AG04449 (cell line): ENCODE data around the gene SLC22A16.

ENCODE experiments used
- CTCF ChIA-PET: fragments of 350-600 bp; formaldehyde crosslinking; extraction: SDS; loops from one replicate; lab custom pipeline; 2021; ENCODE audit warnings: antibody characterized with exemption; lab: Yijun Ruan, JAX
- POLR2A ChIA-PET: fragments of 400-600, 350-600 bp; formaldehyde crosslinking; extraction: SDS; loops from one replicate; lab custom pipeline; 2020; ENCODE audit warnings: antibody characterized with exemption, inconsistent platforms; lab: Yijun Ruan, JAX
- DNase-seq: peaks from one replicate; pipeline ENCODE4 v3.0.0-alpha.2; 2010; ENCODE audit warnings: low read depth, low spot score
- H3K4me3 ChIP-seq: 2 replicates; pipeline ENCODE4 v1.5.1; 2011; ENCODE audit warnings: low read depth, mild to moderate bottlenecking, control low read depth, low read length
- TF ChIP-seq, protein P1 (sequence below): IDR thresholded peaks from one replicate; pipeline ENCODE4 v1.5.1; 2011; ENCODE audit warnings: mild to moderate bottlenecking, moderate library complexity, low read length, control low read depth, inconsistent platforms; ENCODE audit not compliant: insufficient read depth; ENCODE audit errors: missing control alignments

SLC22A16 gene

DNA sequence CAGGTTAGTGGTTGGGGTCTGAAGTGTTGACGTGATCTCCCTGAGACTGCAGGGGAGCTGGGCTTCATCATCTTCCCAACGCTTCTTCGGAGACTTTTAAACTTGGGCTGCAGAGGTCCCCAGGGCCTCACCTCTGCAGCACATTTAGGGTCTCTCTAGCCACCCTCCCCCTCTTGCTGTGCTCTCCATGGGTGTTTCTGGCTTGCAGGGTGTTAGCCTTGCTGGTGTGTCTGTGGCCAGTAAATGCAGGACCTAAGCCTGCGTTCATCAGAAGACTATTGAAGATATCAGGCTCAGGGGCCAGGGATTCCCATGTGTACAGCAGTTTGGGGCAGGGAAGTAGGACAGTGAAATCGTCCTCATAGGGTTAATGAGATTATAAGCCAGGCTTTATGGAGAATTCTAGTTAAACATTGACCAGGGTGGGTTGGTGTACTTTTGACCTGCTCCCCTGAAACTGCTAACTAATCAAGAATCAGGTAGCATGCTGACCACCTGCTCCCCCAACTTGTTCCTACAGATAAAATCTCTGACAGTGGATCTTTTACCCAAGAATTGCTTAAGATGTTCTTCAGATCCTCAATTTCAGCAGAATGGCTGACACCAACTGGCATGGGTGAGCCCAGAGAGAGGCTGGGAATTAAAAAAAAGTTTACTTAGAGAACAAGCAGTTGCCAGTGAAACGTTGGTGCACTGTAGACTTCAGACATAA, 57.2 kb downstream of the SLC22A16 start:
- ChIA-PET POLR2A (interaction anchor here (0.6 kb wide), 1 partner anchor 9 kb away, joined by 3 read pairs; no protein-coding TSS in a partner anchor), CTCF (no interaction called here)
- no peak overlapping the region for H3K4me3 ChIP-seq
- DNase-seq: no peak
- TF ChIP-seq, protein P1, sequence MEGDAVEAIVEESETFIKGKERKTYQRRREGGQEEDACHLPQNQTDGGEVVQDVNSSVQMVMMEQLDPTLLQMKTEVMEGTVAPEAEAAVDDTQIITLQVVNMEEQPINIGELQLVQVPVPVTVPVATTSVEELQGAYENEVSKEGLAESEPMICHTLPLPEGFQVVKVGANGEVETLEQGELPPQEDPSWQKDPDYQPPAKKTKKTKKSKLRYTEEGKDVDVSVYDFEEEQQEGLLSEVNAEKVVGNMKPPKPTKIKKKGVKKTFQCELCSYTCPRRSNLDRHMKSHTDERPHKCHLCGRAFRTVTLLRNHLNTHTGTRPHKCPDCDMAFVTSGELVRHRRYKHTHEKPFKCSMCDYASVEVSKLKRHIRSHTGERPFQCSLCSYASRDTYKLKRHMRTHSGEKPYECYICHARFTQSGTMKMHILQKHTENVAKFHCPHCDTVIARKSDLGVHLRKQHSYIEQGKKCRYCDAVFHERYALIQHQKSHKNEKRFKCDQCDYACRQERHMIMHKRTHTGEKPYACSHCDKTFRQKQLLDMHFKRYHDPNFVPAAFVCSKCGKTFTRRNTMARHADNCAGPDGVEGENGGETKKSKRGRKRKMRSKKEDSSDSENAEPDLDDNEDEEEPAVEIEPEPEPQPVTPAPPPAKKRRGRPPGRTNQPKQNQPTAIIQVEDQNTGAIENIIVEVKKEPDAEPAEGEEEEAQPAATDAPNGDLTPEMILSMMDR: no peak

DNA sequence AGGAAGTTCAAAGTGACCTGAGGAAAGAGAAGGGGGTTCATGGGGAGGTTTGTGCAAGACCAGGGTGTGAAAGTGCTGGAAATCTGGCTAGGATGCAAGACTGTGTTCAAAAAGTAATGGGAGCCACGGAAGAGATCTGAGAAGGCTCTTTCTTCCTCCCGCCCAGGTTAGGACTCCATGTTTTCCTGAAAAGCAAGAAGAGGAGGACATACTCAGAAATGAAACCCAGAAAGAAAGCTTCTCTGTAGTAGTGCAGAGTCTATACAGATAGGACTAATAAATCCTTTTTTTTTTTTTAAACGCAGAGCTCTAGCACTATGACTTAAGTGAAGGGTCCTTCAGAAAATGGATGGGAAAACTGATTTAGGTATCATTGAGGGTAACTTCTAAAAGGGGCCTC, 57.8 kb downstream of the SLC22A16 start:
- ChIA-PET CTCF (no interaction called here), POLR2A (no interaction called here)
- TF ChIP-seq, protein P1: no peak
- DNase-seq: no peak
- no peak overlapping the region for H3K4me3 ChIP-seq

DNA sequence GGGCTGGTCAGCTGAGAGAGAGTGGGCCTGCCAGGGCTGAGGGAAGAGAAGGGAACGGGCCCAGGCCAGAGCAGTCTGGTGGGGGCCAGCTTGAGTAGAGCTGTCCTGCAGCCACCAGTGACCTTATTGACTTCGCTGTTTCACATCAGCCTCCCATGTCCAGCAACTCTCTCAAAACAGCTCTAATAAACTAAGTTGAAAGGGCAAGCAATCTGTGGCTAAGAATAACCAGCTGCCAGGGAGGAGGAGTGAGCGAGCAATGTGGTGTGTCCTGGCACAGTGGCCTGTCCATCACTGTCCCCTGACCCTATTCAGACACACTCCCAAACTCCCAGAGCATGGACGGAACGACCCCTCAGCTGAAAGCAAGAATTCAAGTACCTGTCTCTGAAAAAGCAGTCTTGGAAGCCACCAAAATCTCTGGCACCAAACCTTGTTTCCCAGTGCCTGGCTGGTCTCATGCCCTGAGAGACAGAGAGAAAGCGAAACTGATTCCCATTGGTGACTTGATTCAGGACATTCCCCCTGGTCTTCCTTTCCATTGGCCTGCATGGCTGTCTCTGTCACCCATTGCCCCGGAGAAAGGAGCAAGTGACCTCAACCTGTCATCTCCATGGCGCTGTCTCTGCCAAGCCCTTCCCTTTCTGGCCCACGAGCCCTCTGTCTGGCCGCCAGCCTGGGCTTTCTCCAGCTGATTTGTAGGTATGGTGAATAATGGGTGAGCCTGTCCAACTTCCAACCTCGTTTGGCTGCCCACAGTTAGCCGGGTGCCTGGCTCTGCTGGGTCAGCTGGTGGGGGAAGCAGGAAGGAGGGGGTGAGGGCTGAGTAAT, 61.1 kb downstream of the SLC22A16 start, which contains the start of gene DDO:
Gene DDO (minus strand): TSS at position 490 of the 831 bp plus-strand sequence. CDS start 2,113 bp downstream, outside the sequence.
- TF ChIP-seq, protein P1: no peak
- ChIA-PET POLR2A (no interaction called here), CTCF (no interaction called here)
- peak within 1 kb of the TSS; percentile 18 for H3K4me3 ChIP-seq
- no peak for DNase-seq

DNA sequence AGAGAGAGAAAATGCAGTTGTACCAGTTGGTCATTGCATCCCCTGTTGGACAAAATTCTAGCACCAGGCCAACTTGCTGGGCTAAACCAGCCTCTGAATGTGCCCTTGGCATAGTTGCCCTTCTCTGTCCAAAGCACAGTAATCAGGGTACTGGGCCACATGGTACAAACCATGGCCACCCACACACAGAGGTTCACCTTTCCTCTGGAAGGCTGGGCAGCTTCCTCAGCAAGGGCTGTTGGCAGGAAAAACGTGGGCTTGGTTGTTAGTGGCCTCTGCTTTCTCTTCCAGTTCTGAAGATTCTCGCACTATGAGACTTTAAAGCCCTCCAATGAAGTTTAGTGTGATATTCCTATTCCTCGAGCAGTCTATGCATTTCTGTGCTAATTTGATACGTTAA, 61.7 kb downstream of the SLC22A16 start:
- TF ChIP-seq, protein P1: no peak
- CTCF ChIA-PET: no interaction called here
- no peak for DNase-seq
- POLR2A ChIA-PET: no interaction called here
- H3K4me3 ChIP-seq: no peak overlapping the region

DNA sequence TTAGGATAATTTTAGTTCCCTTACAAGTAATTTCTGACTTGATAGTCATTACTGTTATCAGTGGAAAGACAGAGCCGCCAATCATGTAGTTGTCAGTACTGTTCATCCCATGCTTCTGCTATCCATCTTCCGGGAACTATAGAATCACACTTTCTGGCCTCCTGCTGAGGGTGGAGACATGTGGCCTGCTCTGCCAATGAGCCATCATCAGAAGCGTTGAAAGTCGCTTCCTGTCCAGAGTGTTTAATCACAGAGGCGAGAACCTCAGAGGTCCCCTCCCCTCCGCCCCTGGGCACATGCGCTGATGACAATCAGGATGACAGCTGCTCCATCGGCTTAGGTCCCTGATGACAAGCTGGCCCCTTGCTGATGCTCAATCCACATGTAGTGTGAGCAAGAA, 64.1 kb downstream of the SLC22A16 start:
- no peak overlapping the region for H3K4me3 ChIP-seq
- POLR2A ChIA-PET: no interaction called here
- no peak for DNase-seq
- TF ChIP-seq, protein P1: no peak
- CTCF ChIA-PET: no interaction called here

DNA sequence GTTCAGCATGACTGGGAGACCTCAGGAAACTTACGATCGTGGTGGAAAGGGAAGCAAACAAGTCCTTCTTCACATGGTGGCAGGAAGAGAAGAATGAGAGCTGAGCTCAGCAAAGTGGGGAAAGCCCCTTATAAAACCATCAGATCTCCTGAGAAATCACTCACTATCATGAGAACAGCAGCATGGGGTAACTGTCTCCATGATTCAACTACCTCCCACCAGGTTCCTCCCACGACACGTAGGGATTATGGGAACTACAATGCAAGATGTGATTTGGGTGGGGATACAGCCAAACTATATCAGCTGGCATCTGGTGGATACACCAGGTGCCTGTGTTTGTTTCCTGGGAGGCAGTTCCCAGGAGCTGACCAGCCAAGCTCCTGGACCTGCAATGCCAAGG, 65.9 kb downstream of the SLC22A16 start:
- ChIA-PET POLR2A (no interaction called here), CTCF (interaction anchor here (0.5 kb wide), 1 partner anchor 19 kb away, joined by 3 read pairs; no protein-coding TSS in a partner anchor)
- no peak for DNase-seq
- H3K4me3 ChIP-seq: no peak overlapping the region
- TF ChIP-seq, protein P1: no peak
